ENCODE results near the gene CXXC5. TPM values are rescaled to one million over a fixed set of nuclear protein-coding genes. Genes with fewer than 3 reads are reported as not detected.

Gene CXXC5
- total RNA-seq, 2 donors from 2014 or later: 4.7 to 9.0 TPM

GRCh38 chr5:139696894-139697658, 48.9 kb downstream of the CXXC5 start:
- ATAC-seq: peak; percentile 48 to 63
- H3K36me3 Mint-ChIP-seq: no peaks in the 10 kb centered on the region
- peaks cover 25 to 32% of the 10 kb centered on the region in 2 donors for H3K4me1 Mint-ChIP-seq (ENCODE audit: low read depth in 2 of 2)
- H3K4me3 Mint-ChIP-seq: peak overlapping the region; percentile 81
- H3K27me3 Mint-ChIP-seq: no peaks in the 10 kb centered on the region
- H3K27ac Mint-ChIP-seq: peak overlapping the region; percentile 46 to 84
- H3K9me3 Mint-ChIP-seq: no peaks in the 10 kb centered on the region
- no peak for DNase-seq (ENCODE audit: low spot score)

GRCh38 chr5:139698490-139699146, 50.5 kb downstream of the CXXC5 start:
- ATAC-seq (no peak), DNase-seq (ENCODE audit: low spot score) (no peak)
- H3K9me3 Mint-ChIP-seq: no peaks in the 10 kb centered on the region
- peak overlapping the region; percentile 45 for H3K4me3 Mint-ChIP-seq
- no peaks in the 10 kb centered on the region for H3K36me3 Mint-ChIP-seq
- peaks cover 33 to 38% of the 10 kb centered on the region in 2 donors for H3K4me1 Mint-ChIP-seq (ENCODE audit: low read depth in 2 of 2)
- H3K27ac Mint-ChIP-seq: peak overlapping the region in 1 of 2 donors; percentile 60
- no peaks in the 10 kb centered on the region for H3K27me3 Mint-ChIP-seq

GRCh38 chr5:139699351-139699750, 51.2 kb downstream of the CXXC5 start:
- H3K4me1 Mint-ChIP-seq (ENCODE audit: low read depth in 2 of 2): peaks cover 33 to 38% of the 10 kb centered on the region in 2 donors
- no peak overlapping the region for H3K27ac Mint-ChIP-seq
- no peak for DNase-seq (ENCODE audit: low spot score)
- H3K36me3 Mint-ChIP-seq: no peaks in the 10 kb centered on the region
- H3K27me3 Mint-ChIP-seq: no peaks in the 10 kb centered on the region
- no peak for ATAC-seq
- H3K9me3 Mint-ChIP-seq: no peaks in the 10 kb centered on the region
- H3K4me3 Mint-ChIP-seq: no peak overlapping the region

- Mint-ChIP-seq H3K27me3 (no peaks in the 10 kb centered on the region), H3K4me3 (no peak overlapping the region), H3K9me3 (no peaks in the 10 kb centered on the region), H3K36me3 (no peaks in the 10 kb centered on the region), H3K27ac (no peak overlapping the region), H3K4me1 (ENCODE audit: low read depth in 2 of 2) (peaks cover 38 to 46% of the 10 kb centered on the region in 2 donors)
- DNase-seq (ENCODE audit: low spot score): no peak
- ATAC-seq: no peak
These were observed 52.5 kb downstream of the CXXC5 start for GRCh38 chr5:139700711-139701055.

GRCh38 chr5:139701056-139701741, 53.0 kb downstream of the CXXC5 start:
- Mint-ChIP-seq H3K4me3 (peak overlapping the region; percentile 64), H3K27me3 (no peaks in the 10 kb centered on the region), H3K9me3 (no peaks in the 10 kb centered on the region), H3K36me3 (no peaks in the 10 kb centered on the region), H3K4me1 (ENCODE audit: low read depth in 2 of 2) (peaks cover 43 to 46% of the 10 kb centered on the region in 2 donors), H3K27ac (no peak overlapping the region)
- DNase-seq (ENCODE audit: low spot score): no peak
- ATAC-seq: peak; percentile 28 to 41

GRCh38 chr5:139702548-139702947, 54.4 kb downstream of the CXXC5 start:
- Mint-ChIP-seq H3K4me1 (ENCODE audit: low read depth in 2 of 2) (peaks cover 41 to 52% of the 10 kb centered on the region in 2 donors), H3K4me3 (no peak overlapping the region), H3K27me3 (no peaks in the 10 kb centered on the region), H3K36me3 (no peaks in the 10 kb centered on the region), H3K9me3 (no peaks in the 10 kb centered on the region), H3K27ac (peak overlapping the region; percentile 3 to 49)
- DNase-seq (ENCODE audit: low spot score): no peak
- ATAC-seq: no peak

- no peaks in the 10 kb centered on the region for H3K36me3 Mint-ChIP-seq
- DNase-seq (ENCODE audit: low spot score): no peak
- no peaks in the 10 kb centered on the region for H3K9me3 Mint-ChIP-seq
- peaks cover 32 to 50% of the 10 kb centered on the region in 2 donors for H3K4me1 Mint-ChIP-seq (ENCODE audit: low read depth in 2 of 2)
- H3K27me3 Mint-ChIP-seq: no peaks in the 10 kb centered on the region
- no peak overlapping the region for H3K27ac Mint-ChIP-seq
- H3K4me3 Mint-ChIP-seq: no peak overlapping the region
- ATAC-seq: no peak
These were observed 56.6 kb downstream of the CXXC5 start for GRCh38 chr5:139704748-139705147.

GRCh38 chr5:139705191-139705590, 57.0 kb downstream of the CXXC5 start:
- H3K27me3 Mint-ChIP-seq: no peaks in the 10 kb centered on the region

GRCh38 chr5:139705655-139706587, 57.8 kb downstream of the CXXC5 start:
- DNase-seq (ENCODE audit: low spot score) (no peak), ATAC-seq (no peak)
- no peaks in the 10 kb centered on the region for H3K36me3 Mint-ChIP-seq
- H3K27ac Mint-ChIP-seq: peak overlapping the region in 1 of 2 donors; percentile 65
- no peaks in the 10 kb centered on the region for H3K9me3 Mint-ChIP-seq
- peaks cover 37 to 54% of the 10 kb centered on the region in 2 donors for H3K4me1 Mint-ChIP-seq (ENCODE audit: low read depth in 2 of 2)
- H3K4me3 Mint-ChIP-seq: no peak overlapping the region
- no peaks in the 10 kb centered on the region for H3K27me3 Mint-ChIP-seq

More at GRCh38 chr5:139705191-139705590, 57.0 kb downstream of the CXXC5 start:
- DNase-seq (ENCODE audit: low spot score) (no peak), ATAC-seq (no peak)
- peak overlapping the region in 1 of 2 donors; percentile 65 for H3K27ac Mint-ChIP-seq
- H3K4me1 Mint-ChIP-seq (ENCODE audit: low read depth in 2 of 2): peaks cover 34 to 52% of the 10 kb centered on the region in 2 donors
- no peaks in the 10 kb centered on the region for H3K9me3 Mint-ChIP-seq
- H3K36me3 Mint-ChIP-seq: no peaks in the 10 kb centered on the region
- H3K4me3 Mint-ChIP-seq: no peak overlapping the region

GRCh38 chr5:139707445-139708003, 59.4 kb downstream of the CXXC5 start:
- H3K4me3 Mint-ChIP-seq: no peak overlapping the region
- H3K4me1 Mint-ChIP-seq (ENCODE audit: low read depth in 2 of 2): peaks cover 23 to 46% of the 10 kb centered on the region in 2 donors
- ATAC-seq (no peak), DNase-seq (ENCODE audit: low spot score) (no peak)
- no peaks in the 10 kb centered on the region for H3K27me3 Mint-ChIP-seq
- H3K36me3 Mint-ChIP-seq: no peaks in the 10 kb centered on the region
- H3K27ac Mint-ChIP-seq: peak overlapping the region in 1 of 2 donors; percentile 12
- H3K9me3 Mint-ChIP-seq: no peaks in the 10 kb centered on the region

- Mint-ChIP-seq H3K9me3 (no peaks in the 10 kb centered on the region), H3K4me3 (no peak overlapping the region), H3K27ac (peak overlapping the region in 1 of 2 donors; percentile 12), H3K27me3 (no peaks in the 10 kb centered on the region), H3K36me3 (no peaks in the 10 kb centered on the region), H3K4me1 (ENCODE audit: low read depth in 2 of 2) (peaks cover 24 to 51% of the 10 kb centered on the region in 2 donors)
- ATAC-seq (no peak), DNase-seq (ENCODE audit: low spot score) (no peak)
These were observed 60.3 kb downstream of the CXXC5 start for GRCh38 chr5:139708434-139708861.

GRCh38 chr5:139708877-139709581, 60.9 kb downstream of the CXXC5 start:
- ATAC-seq (peak in 1 of 2 donors; percentile 1), DNase-seq (ENCODE audit: low spot score) (no peak)
- H3K4me1 Mint-ChIP-seq (ENCODE audit: low read depth in 2 of 2): peaks cover 24 to 52% of the 10 kb centered on the region in 2 donors
- no peaks in the 10 kb centered on the region for H3K9me3 Mint-ChIP-seq
- no peaks in the 10 kb centered on the region for H3K36me3 Mint-ChIP-seq
- H3K27me3 Mint-ChIP-seq: no peaks in the 10 kb centered on the region
- H3K27ac Mint-ChIP-seq: no peak overlapping the region
- H3K4me3 Mint-ChIP-seq: no peak overlapping the region
